Caco-2 (cell line): ENCODE measurements around the gene MTERF2. TPM values are rescaled to one million over a fixed set of nuclear protein-coding genes. Genes with fewer than 3 reads are reported as not detected.

Experiments
- BruUV-seq: library from RNA; stranded (reverse); fragments of 400-500 nt; replicated peaks from 2 replicates; lab custom pipeline; 2021; lab: Mats Ljungman, UMichigan
- CTCF ChIA-PET: fragments of 300-600 bp; sonication (Branson Sonifier 250); formaldehyde crosslinking; loops from one replicate; lab custom pipeline; 2022; ENCODE audit warnings: antibody characterized with exemption; lab: Charles Lee
- POLR2A ChIA-PET: fragments of 300-600 bp; sonication (Branson Sonifier 250); formaldehyde crosslinking; loops from one replicate; lab custom pipeline; 2022; ENCODE audit warnings: antibody characterized with exemption; lab: Charles Lee
- DNase-seq, 2 experiments: peaks; one replicate each; pipeline versions ENCODE4 v3.0.0 to v3.0.0-alpha.2; 2020 to 2022
- H3K27me3 ChIP-seq: replicated peaks from 2 replicates; pipeline ENCODE4 v1.6.0; 2011; ENCODE audit warnings: low read length; ENCODE audit not compliant: control insufficient read depth, insufficient read depth
- H3K36me3 ChIP-seq: 2 replicates; pipeline ENCODE4 v1.5.1; 2011; ENCODE audit warnings: low read length; ENCODE audit not compliant: control insufficient read depth, insufficient read depth
- H3K4me1 ChIP-seq: fragments of 250-450 bp; sonication (Bioruptor Pico); 2 replicates; pipeline ENCODE4 v1.5.1; 2020; ENCODE audit warnings: mild to moderate bottlenecking
- H3K4me3 ChIP-seq: 2 replicates; pipeline ENCODE4 v1.5.1; 2011; ENCODE audit warnings: low read depth, mild to moderate bottlenecking, control low read depth, low read length
- H3K9me3 ChIP-seq: fragments of 250-450 bp; sonication (Bioruptor Pico); 2 replicates; pipeline ENCODE4 v1.5.1; 2020; ENCODE audit warnings: mild to moderate bottlenecking, moderate library complexity
- H3K27ac Mint-ChIP-seq: one replicate; pipeline ENCODE4 v1.8.0; 2022; ENCODE audit warnings: mixed read lengths; ENCODE audit not compliant: unreplicated experiment
- H3K27me3 Mint-ChIP-seq: one replicate; pipeline ENCODE4 v1.8.0; 2022; ENCODE audit warnings: mixed read lengths; ENCODE audit not compliant: insufficient read depth, unreplicated experiment
- H3K36me3 Mint-ChIP-seq: one replicate; pipeline ENCODE4 v1.8.0; 2022; ENCODE audit warnings: mild to moderate bottlenecking, mixed read lengths; ENCODE audit not compliant: insufficient read depth, unreplicated experiment
- H3K4me1 Mint-ChIP-seq: one replicate; pipeline ENCODE4 v1.8.0; 2022; ENCODE audit warnings: low read depth, mixed read lengths; ENCODE audit not compliant: unreplicated experiment
- H3K4me3 Mint-ChIP-seq: one replicate; pipeline ENCODE4 v1.8.0; 2022; ENCODE audit warnings: mild to moderate bottlenecking, moderate library complexity, mixed read lengths; ENCODE audit not compliant: unreplicated experiment
- H3K9me3 Mint-ChIP-seq: one replicate; pipeline ENCODE4 v1.8.0; 2022; ENCODE audit warnings: mixed read lengths; ENCODE audit not compliant: unreplicated experiment
- CTCF ChIP-seq, 2 experiments: fragments of 200-600 bp in 1 of 2; IDR thresholded peaks; 1 replicate in 1 of 2; 2 replicates in 1 of 2; pipeline versions ENCODE4 v1.5.1 to v1.8.0; 2011 to 2022; ENCODE audit warnings: antibody characterized with exemption in 1 of 2, control low read depth in 1 of 2, inconsistent platforms in 1 of 2, low read depth in 1 of 2, low read length in 1 of 2, mild to moderate bottlenecking in 1 of 2, moderate library complexity in 1 of 2; ENCODE audit not compliant: insufficient read depth in 1 of 2, severe bottlenecking in 1 of 2, unreplicated experiment in 1 of 2
- intact Hi-C: fragments of 100-400 bp; cut with micrococcal nuclease; formaldehyde crosslinking; loops from one replicate; pipeline ENCODE4 v1.10.0; 2022; ENCODE audit not compliant: unreplicated experiment
- total RNA-seq: library from RNA; stranded (reverse); gene quantifications from 2 replicates; pipeline ENCODE4 v1.2.3, GENCODE V29; 2022

The MTERF2 gene
- total RNA-seq, 1 experiment from 2014 or later: 9.8 TPM

DNA sequence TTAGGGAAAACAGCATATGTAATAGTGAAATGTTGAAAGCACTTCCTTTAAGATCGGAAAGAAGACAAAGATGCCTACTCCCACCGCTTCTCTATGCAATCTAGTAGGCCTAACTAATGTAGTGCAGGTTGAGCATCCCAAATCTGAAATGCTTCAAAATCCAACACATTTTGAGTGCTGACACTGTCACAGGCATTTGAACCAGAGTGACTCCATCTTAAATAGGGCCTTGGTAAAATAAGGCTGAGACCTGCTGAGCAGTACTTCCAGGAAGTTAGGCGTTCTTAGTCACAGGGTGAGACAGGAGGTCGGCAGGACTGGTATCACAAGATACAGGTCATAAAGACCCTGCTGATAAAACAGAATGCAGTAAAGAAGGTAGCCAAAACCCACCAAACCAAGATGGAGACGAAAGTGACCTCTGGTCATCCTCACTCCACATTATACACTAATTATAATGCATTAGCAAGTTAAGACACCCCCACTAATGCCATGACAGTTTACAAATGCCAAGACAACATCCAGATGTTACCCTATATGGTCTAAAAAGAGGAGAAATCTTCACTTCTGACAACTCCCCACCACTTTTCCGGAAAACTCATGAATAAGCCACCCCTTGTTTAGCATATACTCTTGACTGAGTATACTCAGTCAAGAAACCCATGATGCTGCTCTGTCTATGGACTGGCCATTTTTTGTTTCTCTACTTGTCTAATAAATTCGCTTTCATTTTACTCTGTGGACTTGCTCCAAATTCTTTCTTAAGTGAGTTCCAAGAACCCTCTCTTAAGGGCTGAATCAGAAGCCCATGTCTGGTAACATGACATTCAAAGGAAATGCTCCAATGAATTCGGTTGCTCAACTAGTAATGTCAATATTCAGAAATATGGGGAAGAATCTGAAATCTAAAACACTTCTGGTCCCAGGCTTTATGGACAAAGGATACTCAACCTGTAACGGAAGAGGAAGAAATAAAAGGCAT is 47.1 kb upstream of the MTERF2 start:
- CTCF ChIA-PET: no interaction called here
- H3K4me3 Mint-ChIP-seq: no peak overlapping the region
- H3K4me1 ChIP-seq: 0 out of 2 replicates have a peak, but pooled peaks cover 2% of the 10 kb centered on the region
- H3K36me3 Mint-ChIP-seq: no peaks in the 10 kb centered on the region
- POLR2A ChIA-PET: no interaction called here
- H3K9me3 ChIP-seq: no peaks in the 10 kb centered on the region
- TF ChIP-seq CTCF (IDR thresholded peaks at IDR 0.05; ENCODE audit: insufficient read depth in 1 of 2, low read depth in 1 of 2, low read length in 1 of 2, severe bottlenecking in 1 of 2, unreplicated experiment in 1 of 2): no peak
- H3K27me3 ChIP-seq: no peaks in the 10 kb centered on the region
- no peaks in the 10 kb centered on the region for H3K9me3 Mint-ChIP-seq
- no peaks in the 10 kb centered on the region for H3K36me3 ChIP-seq
- BruUV-seq: no TSS peak
- H3K4me1 Mint-ChIP-seq: no peaks in the 10 kb centered on the region
- DNase-seq: no peak
- H3K4me3 ChIP-seq: no peak overlapping the region
- H3K27ac Mint-ChIP-seq: no peak overlapping the region
- no peaks in the 10 kb centered on the region for H3K27me3 Mint-ChIP-seq
- intact Hi-C loops: no loop called here

- CTCF ChIA-PET: no interaction called here
- POLR2A ChIA-PET: no interaction called here
- no peak overlapping the region for H3K27ac Mint-ChIP-seq
- intact Hi-C loops: no loop called here
- H3K4me1 Mint-ChIP-seq: no peaks in the 10 kb centered on the region
- TF ChIP-seq CTCF (IDR thresholded peaks at IDR 0.05; ENCODE audit: insufficient read depth in 1 of 2, low read depth in 1 of 2, low read length in 1 of 2, severe bottlenecking in 1 of 2, unreplicated experiment in 1 of 2): no peak
- Histone ChIP-seq H3K36me3 (no peaks in the 10 kb centered on the region), H3K4me3 (no peak overlapping the region), H3K9me3 (no peaks in the 10 kb centered on the region), H3K27me3 (no peaks in the 10 kb centered on the region), H3K4me1 (0 out of 2 replicates have a peak, but pooled peaks cover 6% of the 10 kb centered on the region)
- BruUV-seq: no TSS peak
- DNase-seq: no peak
- no peaks in the 10 kb centered on the region for H3K36me3 Mint-ChIP-seq
- H3K27me3 Mint-ChIP-seq: no peaks in the 10 kb centered on the region
- no peaks in the 10 kb centered on the region for H3K9me3 Mint-ChIP-seq
- H3K4me3 Mint-ChIP-seq: no peak overlapping the region
Measured at GRCh38 chr12:107032266-107032665, 45.3 kb upstream of the MTERF2 start.

- H3K36me3 ChIP-seq: no peaks in the 10 kb centered on the region
- H3K36me3 Mint-ChIP-seq: no peaks in the 10 kb centered on the region
- no peak for TF ChIP-seq CTCF (IDR thresholded peaks at IDR 0.05; ENCODE audit: insufficient read depth in 1 of 2, low read depth in 1 of 2, low read length in 1 of 2, severe bottlenecking in 1 of 2, unreplicated experiment in 1 of 2)
- H3K4me1 ChIP-seq: 0 out of 2 replicates have a peak, but pooled peaks cover 6% of the 10 kb centered on the region
- H3K4me3 ChIP-seq: no peak overlapping the region
- no TSS peak for BruUV-seq
- H3K27ac Mint-ChIP-seq: no peak overlapping the region
- peaks cover under 1% of the 10 kb centered on the region for H3K4me1 Mint-ChIP-seq
- H3K27me3 ChIP-seq: no peaks in the 10 kb centered on the region
- no peak overlapping the region for H3K4me3 Mint-ChIP-seq
- no peaks in the 10 kb centered on the region for H3K9me3 ChIP-seq
- ChIA-PET POLR2A (interaction anchor here (0.5 to 0.6 kb wide), 2 partner anchors 31 to 1284 kb away, joined by 4 to 5 read pairs; no protein-coding TSS in a partner anchor), CTCF (no interaction called here)
- H3K27me3 Mint-ChIP-seq: no peaks in the 10 kb centered on the region
- intact Hi-C loops: no loop called here
- DNase-seq: no peak
- no peaks in the 10 kb centered on the region for H3K9me3 Mint-ChIP-seq
Measured at GRCh38 chr12:107031061-107031460, 44.1 kb upstream of the MTERF2 start.
